GM12865 (cell line): ENCODE measurements around the gene CNN1.
A peak's percentile ranks its signal among the peaks of the same experiment; 100 is the strongest.

ENCODE experiments used
- DNase-seq: peaks from one replicate; pipeline ENCODE4 v3.0.0; 2010; ENCODE audit warnings: low read depth
- H3K4me3 ChIP-seq: 2 replicates; pipeline ENCODE4 v1.5.1; 2011; ENCODE audit warnings: mild to moderate bottlenecking, low read depth, low read length, control low read depth
- CTCF ChIP-seq: IDR thresholded peaks from 2 replicates; pipeline ENCODE4 v1.5.1; 2011; ENCODE audit warnings: low read length, control low read depth, low read depth, inconsistent platforms; ENCODE audit not compliant: insufficient read depth; ENCODE audit errors: missing control alignments

Gene CNN1

GRCh38 chr19:11547929-11548700 is 9.5 kb downstream of the CNN1 start:
- H3K4me3 ChIP-seq: no peak overlapping the region
- no peak for TF ChIP-seq CTCF
- no peak for DNase-seq

- TF ChIP-seq CTCF: no peak
- H3K4me3 ChIP-seq: no peak overlapping the region
- no peak for DNase-seq
Observed at GRCh38 chr19:11549386-11549953, 10.8 kb downstream of the CNN1 start.

- TF ChIP-seq CTCF: no peak
- H3K4me3 ChIP-seq: no peak overlapping the region
- DNase-seq: no peak
Observed at GRCh38 chr19:11550265-11550664, 11.6 kb downstream of the CNN1 start.

GRCh38 chr19:11551603-11552235 is 13.1 kb downstream of the CNN1 start:
- DNase-seq: no peak
- peak; percentile 37 for TF ChIP-seq CTCF
- no peak overlapping the region for H3K4me3 ChIP-seq

GRCh38 chr19:11552666-11553372 is 14.2 kb downstream of the CNN1 start:
- no peak for TF ChIP-seq CTCF
- no peak overlapping the region for H3K4me3 ChIP-seq

GRCh38 chr19:11554160-11554559 is 15.5 kb downstream of the CNN1 start:
- H3K4me3 ChIP-seq: no peak overlapping the region
- peak; percentile 83 for DNase-seq
- TF ChIP-seq CTCF: no peak

More at GRCh38 chr19:11552666-11553372, 14.2 kb downstream of the CNN1 start:
- no peak for DNase-seq
